HAP-1 (cell line): ENCODE measurements around the gene FHOD1.

ENCODE experiments used
- DNase-seq, 2 experiments: peaks; one replicate each; pipeline ENCODE4 v3.0.0-alpha.2; 2016 to 2020; ENCODE audit warnings: low spot score in 2 of 2
- H3K27me3 ChIP-seq: fragments of 250-450 bp; sonication (Bioruptor Pico); 2 replicates; pipeline ENCODE4 v1.5.1; 2020; ENCODE audit warnings: low read depth, mild to moderate bottlenecking, moderate library complexity
- H3K36me3 ChIP-seq: fragments of 250-450 bp; sonication (Bioruptor Pico); replicated peaks from 2 replicates; pipeline ENCODE4 v1.5.1; 2020; ENCODE audit warnings: mild to moderate bottlenecking
- H3K4me1 ChIP-seq: fragments of 250-450 bp; sonication (Bioruptor Pico); 2 replicates; pipeline ENCODE4 v1.5.1; 2020; ENCODE audit warnings: mild to moderate bottlenecking
- H3K4me3 ChIP-seq: fragments of 250-450 bp; sonication (Bioruptor Pico); 2 replicates; pipeline ENCODE4 v1.5.1; 2020; ENCODE audit warnings: mild to moderate bottlenecking, moderate library complexity
- H3K9me3 ChIP-seq: fragments of 250-450 bp; sonication (Bioruptor Pico); 2 replicates; pipeline ENCODE4 v1.5.1; 2020; ENCODE audit warnings: mild to moderate bottlenecking, moderate library complexity
- in situ Hi-C: fragments of 300-500 bp; cut with MboI; formaldehyde crosslinking; loops from 3 replicates; pipeline ENCODE4 v1.14.3; 2020; ENCODE audit warnings: low sequenced_read_pairs, inconsistent platforms, mixed read lengths

The FHOD1 gene

DNA sequence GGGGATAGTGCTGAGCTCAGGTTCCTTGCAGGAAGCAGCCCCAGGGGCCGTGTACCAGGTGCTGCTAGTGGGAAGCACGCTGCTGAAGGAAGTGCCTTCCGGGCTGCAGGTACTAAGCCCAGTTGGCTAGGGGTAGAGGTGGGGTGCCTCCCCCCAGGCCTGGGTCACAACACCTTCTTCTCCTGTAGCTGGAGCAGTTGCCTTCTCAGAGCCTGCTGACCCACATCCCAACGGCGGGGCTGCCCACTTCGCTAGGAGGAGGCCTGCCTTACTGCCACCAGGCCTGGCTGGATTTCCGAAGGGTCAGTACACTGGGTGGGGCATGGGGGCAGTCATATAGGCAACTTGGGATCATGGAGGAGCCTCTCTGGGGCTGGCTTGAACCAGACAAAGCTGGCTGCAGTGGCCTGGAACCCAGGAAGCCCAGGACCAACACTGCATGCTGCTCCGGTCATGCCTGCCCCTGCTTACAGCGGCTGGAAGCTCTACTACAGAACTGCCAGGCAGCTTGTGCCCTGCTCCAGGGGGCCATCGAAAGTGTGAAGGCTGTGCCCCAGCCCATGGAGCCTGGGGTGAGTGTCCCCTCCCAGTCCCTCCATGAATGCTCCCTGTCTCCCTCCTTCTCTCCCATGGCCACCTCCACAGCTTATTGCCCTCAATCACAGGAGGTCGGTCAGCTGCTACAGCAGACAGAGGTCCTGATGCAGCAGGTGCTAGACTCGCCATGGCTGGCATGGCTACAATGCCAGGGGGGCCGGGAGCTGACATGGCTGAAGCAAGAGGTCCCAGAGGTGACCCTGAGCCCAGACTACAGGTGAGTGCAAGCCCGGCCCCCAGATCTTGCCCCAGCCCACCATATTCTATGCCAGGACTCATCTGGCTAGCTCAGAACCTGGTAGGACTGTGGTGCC lies 34.5 kb upstream of the FHOD1 start:
- Histone ChIP-seq H3K9me3 (no peaks in the 10 kb centered on the region), H3K4me3 (no peak overlapping the region)
- in situ Hi-C loops = no loop called here

DNA sequence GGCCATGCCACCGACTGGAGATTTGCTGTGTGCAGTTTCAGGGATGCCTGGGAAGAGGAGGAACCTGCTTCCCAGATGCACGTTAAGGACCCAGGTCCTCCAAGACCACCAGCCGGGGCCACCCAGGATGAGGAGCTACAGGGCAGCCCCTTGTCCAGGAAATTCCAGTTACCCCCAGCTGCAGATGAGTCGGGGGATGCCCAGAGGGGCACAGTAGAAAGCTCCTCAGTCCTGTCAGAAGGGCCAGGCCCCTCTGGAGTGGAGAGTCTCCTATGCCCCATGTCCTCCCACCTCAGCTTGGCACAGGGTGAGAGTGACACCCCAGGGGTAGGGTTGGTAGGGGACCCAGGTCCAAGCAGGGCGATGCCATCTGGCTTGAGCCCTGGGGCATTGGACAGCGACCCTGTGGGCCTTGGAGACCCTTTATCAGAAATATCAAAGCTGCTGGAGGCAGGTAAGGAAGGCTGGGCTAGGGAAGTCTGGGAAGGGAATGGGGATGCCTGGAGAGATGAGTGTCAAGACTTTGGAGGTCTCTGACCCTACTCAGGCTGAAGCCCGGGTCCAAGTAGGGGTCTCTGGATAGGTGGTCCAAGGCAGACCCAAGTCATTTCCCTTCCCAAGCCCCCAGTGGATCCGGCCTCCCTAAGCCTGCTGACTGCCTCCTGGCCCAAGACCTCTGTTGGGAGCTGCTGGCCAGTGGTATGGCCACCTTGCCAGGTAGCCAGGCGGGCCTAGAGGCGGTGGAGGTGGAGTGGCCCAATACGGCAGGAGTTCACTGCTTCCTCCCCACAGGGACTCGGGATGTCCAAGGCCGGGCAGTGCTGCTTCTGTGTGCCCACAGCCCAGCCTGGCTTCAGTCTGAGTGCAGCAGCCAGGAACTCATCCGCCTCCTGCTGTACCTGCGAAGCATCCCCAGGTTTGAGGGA lies 33.1 kb upstream of the FHOD1 start:
- Histone ChIP-seq H3K9me3 (no peaks in the 10 kb centered on the region), H3K36me3 (peaks cover 28% of the 10 kb centered on the region), H3K4me1 (peaks cover 6% of the 10 kb centered on the region), H3K4me3 (peak overlapping the region; percentile 34), H3K27me3 (no peaks in the 10 kb centered on the region)
- DNase-seq = no peak
- in situ Hi-C loops = no loop called here

More for the DNA sequence above, 34.5 kb upstream of the FHOD1 start:
- Histone ChIP-seq H3K27me3 (no peaks in the 10 kb centered on the region), H3K36me3 (peaks cover 18% of the 10 kb centered on the region), H3K4me1 (peaks cover 6% of the 10 kb centered on the region)
- no peak for DNase-seq

DNA sequence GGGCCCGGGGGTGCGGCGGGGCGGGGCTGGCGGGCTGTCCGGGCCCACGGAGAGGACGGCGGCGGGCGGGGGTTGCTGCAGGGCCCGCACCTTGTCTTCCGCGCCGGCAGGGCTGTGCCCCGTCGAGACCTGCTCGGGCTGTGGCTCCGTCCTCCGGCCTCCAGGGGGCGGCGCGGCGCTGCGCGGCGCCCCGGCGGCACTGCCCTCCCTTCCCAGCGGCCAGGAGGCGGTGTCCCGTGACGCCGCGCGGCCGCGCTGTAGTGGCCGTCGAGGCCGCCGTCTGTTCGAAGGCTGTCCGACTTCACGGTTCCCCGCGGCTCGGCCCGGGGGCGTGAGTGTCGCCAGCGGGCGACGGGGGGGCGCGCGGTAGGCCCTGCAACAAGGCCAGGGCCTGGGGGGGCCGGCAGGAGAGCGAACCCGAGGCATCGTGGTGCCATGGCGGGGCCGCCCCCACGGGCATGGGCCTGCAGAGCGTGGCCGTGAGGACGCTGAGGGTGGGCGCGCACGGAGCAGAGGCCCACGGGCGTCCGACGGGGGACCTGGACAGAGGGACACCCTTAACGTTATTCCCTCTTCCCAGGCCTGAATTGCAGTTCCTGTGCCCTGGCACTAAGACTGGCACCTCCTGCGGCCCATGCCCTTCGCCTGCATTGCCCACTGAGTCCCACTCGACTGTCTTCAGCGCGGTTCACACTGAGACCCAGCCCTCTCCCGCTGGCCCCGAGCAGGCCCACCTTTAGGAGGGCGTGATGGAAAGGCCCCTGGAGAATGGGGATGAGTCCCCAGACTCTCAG lies 32.2 kb upstream of the FHOD1 start, which contains the start of gene PLEKHG4:
Gene PLEKHG4, plus strand, starts transcription at position 237 of the 794 bp plus-strand sequence. Its CDS starts 513 bp downstream, at position 750.
- peaks cover 27% of the 10 kb centered on the region for H3K36me3 ChIP-seq
- no peaks in the 10 kb centered on the region for H3K9me3 ChIP-seq
- H3K27me3 ChIP-seq = no peaks in the 10 kb centered on the region
- peak within 1 kb of the TSS; percentile 52 for H3K4me3 ChIP-seq
- peak; percentile 72 to 87 for DNase-seq
- peaks cover 6% of the 10 kb centered on the region for H3K4me1 ChIP-seq
- in situ Hi-C loops = no loop called here

DNA sequence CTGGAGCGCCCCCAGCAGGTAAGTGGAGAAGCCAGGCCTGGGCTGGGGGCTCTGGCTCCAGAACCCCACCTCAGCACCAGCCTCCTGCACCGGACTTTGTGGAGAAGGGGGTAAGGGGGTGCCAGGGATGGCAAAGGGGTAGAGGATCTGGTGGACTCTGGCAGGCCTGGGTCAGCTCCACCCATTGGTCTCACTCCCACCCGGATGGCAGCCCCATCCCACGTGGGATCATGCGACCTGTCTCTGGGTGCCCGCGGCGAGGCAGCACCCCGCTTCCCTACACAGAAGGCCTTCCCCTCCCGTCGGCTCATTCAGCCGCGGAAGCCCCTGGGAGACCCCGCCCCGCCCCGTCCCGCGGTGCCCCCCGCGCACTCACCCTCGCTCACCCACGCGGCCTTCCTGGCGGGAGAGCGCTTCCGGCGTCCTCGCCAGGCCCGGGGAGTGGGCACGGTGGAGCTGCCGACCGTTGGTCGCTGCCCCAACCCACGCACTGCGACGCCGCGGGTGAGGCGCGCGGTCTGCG lies 31.6 kb upstream of the FHOD1 start:
- peak in 1 of 2 experiments; percentile 63 for DNase-seq
- H3K36me3 ChIP-seq = peaks cover 27% of the 10 kb centered on the region
- peak overlapping the region; percentile 52 for H3K4me3 ChIP-seq
- no peaks in the 10 kb centered on the region for H3K9me3 ChIP-seq
- in situ Hi-C loops = no loop called here
- H3K4me1 ChIP-seq = peaks cover 6% of the 10 kb centered on the region
- no peaks in the 10 kb centered on the region for H3K27me3 ChIP-seq

DNA sequence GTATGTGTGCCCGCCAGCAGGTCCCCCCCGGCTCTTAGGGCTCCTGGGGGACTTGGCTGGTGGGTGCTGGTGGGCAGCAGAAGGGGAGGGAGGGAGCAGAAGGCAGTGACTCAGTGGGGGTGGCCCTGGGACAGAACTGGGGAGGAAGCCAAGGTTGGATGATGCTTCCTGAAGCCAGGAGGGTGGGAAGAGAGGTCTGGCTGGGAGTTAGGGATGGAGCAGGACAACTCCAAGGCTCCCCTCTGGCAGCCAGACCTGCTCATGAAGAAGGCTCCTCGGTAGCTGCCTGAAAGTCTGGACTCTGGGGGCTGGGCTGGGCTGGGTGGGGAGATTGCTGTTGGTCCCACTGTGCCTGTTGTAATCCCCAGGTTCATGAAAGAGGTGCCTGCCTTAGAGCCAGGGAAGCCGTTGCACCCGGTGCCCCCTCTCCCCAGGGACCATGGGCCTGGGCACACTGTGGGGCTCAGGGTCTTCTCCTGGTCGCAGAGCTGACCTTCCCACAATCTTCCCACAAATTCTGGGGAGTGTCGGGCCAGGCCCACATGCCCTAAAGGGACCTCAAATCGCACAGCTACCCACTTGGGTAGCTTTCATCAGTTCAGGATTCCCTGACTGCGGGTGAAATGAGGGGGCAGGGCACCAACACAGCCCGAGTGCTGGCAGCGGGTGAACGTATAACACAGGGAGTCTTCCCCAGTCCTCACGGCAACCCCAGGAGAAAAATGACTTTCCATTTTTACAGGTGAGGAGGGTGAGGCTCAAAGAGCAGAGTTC lies 30.9 kb upstream of the FHOD1 start:
- no peak for DNase-seq
- H3K4me3 ChIP-seq = peak overlapping the region; percentile 52
- in situ Hi-C loops = no loop called here
- no peaks in the 10 kb centered on the region for H3K27me3 ChIP-seq
- H3K36me3 ChIP-seq = peaks cover 27% of the 10 kb centered on the region
- no peaks in the 10 kb centered on the region for H3K9me3 ChIP-seq
- peaks cover 6% of the 10 kb centered on the region for H3K4me1 ChIP-seq

DNA sequence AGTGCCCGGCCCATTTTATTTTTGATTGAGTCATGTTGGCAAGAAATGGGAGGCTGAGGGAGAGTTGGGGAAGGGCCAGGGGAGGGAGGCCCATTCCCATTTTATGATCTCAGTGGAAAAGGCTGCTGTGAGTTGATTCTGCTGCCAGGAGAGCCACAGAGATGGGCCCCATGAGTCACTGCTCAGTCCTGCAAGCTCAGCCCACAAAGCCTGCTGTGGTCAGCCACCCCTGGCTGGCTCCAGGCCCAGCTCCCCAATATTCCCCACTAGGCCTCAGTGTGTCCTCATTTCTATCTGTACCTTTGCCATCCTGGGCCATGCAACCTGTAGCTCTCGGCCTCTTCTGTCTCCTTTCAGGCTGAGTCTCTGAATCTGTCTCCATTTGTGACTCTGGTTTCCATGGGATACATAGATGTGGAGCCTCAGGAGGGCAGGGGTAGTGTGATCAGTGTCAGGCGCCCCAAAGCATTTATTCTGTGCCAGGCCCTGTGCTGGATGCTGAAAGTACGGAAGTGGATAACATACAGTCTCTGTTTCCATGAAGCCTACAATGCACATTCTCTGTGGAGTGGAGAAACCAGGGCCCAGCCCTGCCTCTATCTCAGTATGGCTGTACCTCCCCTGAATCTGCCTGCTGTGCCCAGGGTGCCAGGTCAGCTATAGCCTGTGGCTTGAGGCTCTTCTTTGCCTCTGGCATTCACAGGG lies 30.2 kb upstream of the FHOD1 start:
- H3K4me3 ChIP-seq = peak overlapping the region; percentile 52; the same call in 1 of the 2 replicates
- no peak for DNase-seq
- H3K4me1 ChIP-seq = peaks cover 6% of the 10 kb centered on the region

DNA sequence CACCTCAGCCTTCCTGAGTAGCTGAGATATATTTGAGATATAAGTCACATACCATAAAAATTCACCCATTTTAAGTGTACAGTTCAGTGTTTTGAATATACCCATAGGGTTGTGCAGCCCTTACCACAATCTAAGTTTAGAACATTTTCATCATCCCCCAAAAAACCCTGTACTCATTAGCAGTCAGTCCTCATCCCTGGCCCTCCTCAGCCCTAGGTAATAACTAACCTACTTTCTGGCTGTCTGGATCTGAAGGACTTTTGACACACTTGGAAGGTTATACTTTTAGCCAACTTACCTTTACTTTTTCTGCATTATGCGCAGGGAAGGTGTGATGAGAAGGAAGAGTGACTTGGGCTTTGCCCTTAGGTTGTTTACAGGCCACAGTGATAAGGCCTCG lies 28.0 kb upstream of the FHOD1 start:
- Histone ChIP-seq H3K27me3 (no peaks in the 10 kb centered on the region), H3K4me1 (peaks cover 6% of the 10 kb centered on the region), H3K9me3 (no peaks in the 10 kb centered on the region), H3K36me3 (peaks cover 22% of the 10 kb centered on the region), H3K4me3 (no peak overlapping the region)
- no peak for DNase-seq
- in situ Hi-C loops = no loop called here

More for the DNA sequence above, 30.2 kb upstream of the FHOD1 start:
- no peaks in the 10 kb centered on the region for H3K9me3 ChIP-seq
- H3K36me3 ChIP-seq = peaks cover 22% of the 10 kb centered on the region
- no peaks in the 10 kb centered on the region for H3K27me3 ChIP-seq
- in situ Hi-C loops = no loop called here

DNA sequence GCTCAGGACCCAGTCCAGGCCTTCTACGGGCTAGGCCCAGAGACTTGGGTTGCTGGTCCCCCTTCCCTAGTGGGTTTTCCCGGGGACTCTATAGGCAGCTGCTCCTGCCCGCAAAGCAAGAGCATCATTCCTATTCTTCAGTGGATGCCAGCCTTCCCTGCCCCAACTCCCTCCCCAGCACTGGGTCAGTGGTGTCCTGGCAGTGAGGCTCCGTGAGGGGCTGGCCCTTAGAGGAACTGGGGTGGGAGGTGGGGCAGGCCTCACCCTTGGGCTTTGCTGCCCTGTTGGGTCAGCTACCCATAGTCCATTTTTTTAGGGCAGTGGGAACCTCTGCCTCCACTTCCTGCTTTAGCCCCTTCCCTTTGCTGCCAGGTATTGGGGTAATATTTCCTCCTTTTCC lies 24.2 kb upstream of the FHOD1 start:
- Histone ChIP-seq H3K4me3 (no peak overlapping the region), H3K9me3 (no peaks in the 10 kb centered on the region), H3K36me3 (peaks cover 8% of the 10 kb centered on the region), H3K4me1 (no peaks in the 10 kb centered on the region), H3K27me3 (no peaks in the 10 kb centered on the region)
- no peak for DNase-seq
- in situ Hi-C loops = no loop called here

DNA sequence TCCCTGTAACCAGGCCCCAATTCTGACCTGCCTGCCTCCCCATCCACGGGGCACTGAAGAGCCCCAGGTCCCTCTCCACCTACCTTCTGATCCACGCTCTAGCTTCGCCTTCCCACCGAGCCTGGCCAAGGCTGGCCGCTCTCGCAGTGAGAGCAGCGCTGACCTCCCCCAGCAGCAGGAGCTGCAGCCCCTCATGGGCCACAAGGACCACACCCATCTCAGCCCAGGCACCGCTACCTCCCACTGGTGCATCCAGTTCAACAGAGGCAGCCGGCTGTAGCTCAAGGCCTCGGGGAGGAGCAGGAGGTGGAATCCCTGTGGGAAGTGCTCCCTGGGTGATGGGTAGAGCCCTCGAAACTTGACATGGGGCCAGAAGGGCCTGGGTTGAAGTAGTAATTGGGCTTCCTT lies 23.7 kb upstream of the FHOD1 start:
- Histone ChIP-seq H3K36me3 (peaks cover 3% of the 10 kb centered on the region), H3K4me1 (no peaks in the 10 kb centered on the region), H3K27me3 (no peaks in the 10 kb centered on the region), H3K4me3 (no peak overlapping the region), H3K9me3 (no peaks in the 10 kb centered on the region)
- no peak for DNase-seq
- in situ Hi-C loops = no loop called here

DNA sequence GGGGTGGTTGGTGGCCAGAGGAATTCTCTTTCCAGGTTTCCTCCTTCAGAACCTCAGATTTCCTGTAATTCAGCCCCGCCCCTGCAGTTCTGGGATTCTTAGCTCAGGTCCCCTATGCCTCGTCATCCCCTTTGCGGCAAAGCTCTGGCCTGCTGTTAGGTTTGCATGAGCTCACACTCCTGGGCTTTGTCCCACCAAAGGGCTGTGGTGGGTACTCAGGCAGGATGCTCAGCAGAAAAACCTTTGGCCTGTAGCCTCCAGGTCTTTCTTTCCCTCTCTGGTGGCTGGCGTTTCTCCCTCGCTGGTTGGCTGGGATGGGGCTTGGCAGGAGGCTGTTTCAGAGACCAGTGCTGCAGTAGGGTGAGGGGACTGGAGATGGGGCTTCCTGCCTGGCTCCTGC lies 22.5 kb upstream of the FHOD1 start:
- Histone ChIP-seq H3K36me3 (no peaks in the 10 kb centered on the region), H3K9me3 (no peaks in the 10 kb centered on the region), H3K4me1 (no peaks in the 10 kb centered on the region), H3K27me3 (no peaks in the 10 kb centered on the region), H3K4me3 (no peak overlapping the region)
- DNase-seq = no peak
- in situ Hi-C loops = no loop called here

DNA sequence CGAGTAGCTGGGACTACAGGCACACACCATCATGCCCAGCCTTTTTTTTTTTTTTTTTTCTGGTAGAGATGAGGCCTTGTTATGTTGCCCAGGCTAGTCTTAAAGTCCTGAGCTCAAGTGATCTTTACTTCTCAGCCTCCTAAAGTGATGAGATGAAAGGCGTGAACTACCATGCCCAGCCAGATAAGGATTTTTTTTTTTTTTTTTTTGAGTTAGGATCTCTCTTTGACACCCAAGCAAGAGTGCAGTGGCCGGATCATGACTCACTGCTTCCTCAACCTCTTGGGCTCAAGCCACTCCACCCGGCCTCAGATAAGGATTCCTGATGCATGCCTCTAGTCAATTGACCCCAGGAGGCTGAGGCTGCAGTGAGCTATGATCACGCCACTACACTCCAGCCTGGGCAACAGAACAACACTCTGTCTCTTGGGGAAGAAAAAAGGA lies 20.9 kb upstream of the FHOD1 start:
- DNase-seq = no peak
- in situ Hi-C loops = no loop called here
- H3K27me3 ChIP-seq = peaks cover 3% of the 10 kb centered on the region
- no peaks in the 10 kb centered on the region for H3K36me3 ChIP-seq
- no peak overlapping the region for H3K4me3 ChIP-seq
- no peaks in the 10 kb centered on the region for H3K4me1 ChIP-seq
- no peaks in the 10 kb centered on the region for H3K9me3 ChIP-seq

DNA sequence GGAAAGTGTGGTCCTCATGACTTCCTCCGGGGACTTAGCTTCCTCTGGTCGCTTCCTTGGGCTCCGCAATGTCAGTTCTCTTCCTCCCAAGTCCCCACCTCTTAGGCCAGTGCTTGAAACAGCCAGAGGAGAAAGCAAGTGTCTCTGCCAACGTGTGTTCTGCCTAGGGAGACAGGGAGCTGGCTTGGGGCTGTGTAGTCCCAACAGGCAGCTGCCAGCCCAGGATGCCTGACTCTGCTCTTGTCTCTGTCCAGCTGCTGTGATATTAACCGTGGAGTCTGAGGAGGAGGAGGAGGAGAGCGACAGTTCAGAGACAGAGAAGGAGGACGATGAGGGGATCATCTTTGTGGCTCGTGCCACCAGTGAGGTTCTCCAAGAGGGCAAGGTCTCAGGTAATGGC lies 18.6 kb upstream of the FHOD1 start:
- Histone ChIP-seq H3K36me3 (no peaks in the 10 kb centered on the region), H3K4me1 (no peaks in the 10 kb centered on the region), H3K27me3 (peaks cover 6% of the 10 kb centered on the region), H3K4me3 (no peak overlapping the region), H3K9me3 (no peaks in the 10 kb centered on the region)
- DNase-seq = no peak
- in situ Hi-C loops = no loop called here
